Brain microvascular endothelial cell (primary cell): ENCODE measurements around the gene LRRC66.

Experiments used
- DNase-seq: peaks from one replicate; pipeline ENCODE4 v3.0.0-alpha.2; 2020
- H3K27ac ChIP-seq: fragments of 250-450 bp; sonication (Bioruptor Pico); 2 replicates; pipeline ENCODE4 v1.5.1; 2020; ENCODE audit warnings: mild to moderate bottlenecking, moderate library complexity
- H3K27me3 ChIP-seq: fragments of 250-450 bp; sonication (Bioruptor Pico); replicated peaks from 2 replicates; pipeline ENCODE4 v1.5.1; 2020; ENCODE audit warnings: mild to moderate bottlenecking
- H3K36me3 ChIP-seq: fragments of 250-450 bp; sonication (Bioruptor Pico); replicated peaks from 2 replicates; pipeline ENCODE4 v1.5.1; 2020; ENCODE audit warnings: mild to moderate bottlenecking
- H3K4me3 ChIP-seq: 2 replicates; pipeline ENCODE4 v1.5.1; 2011; ENCODE audit warnings: low read depth, mild to moderate bottlenecking, control low read depth, low read length, moderate library complexity
- CTCF ChIP-seq: IDR thresholded peaks from 2 replicates; pipeline ENCODE4 v1.5.1; 2011; ENCODE audit warnings: low read depth, mild to moderate bottlenecking, moderate library complexity, low read length, control low read depth, inconsistent platforms; ENCODE audit errors: missing control alignments
- in situ Hi-C: cut with HindIII; loops from 2 replicates; pipeline ENCODE4 v1.10.0; 2017; ENCODE audit warnings: low sequenced_read_pairs, low pct_ligation_motif_present

The LRRC66 gene

GRCh38 chr4:52019936-52020657 lies at the start of gene LRRC66:
TSS of gene LRRC66 (minus strand) at chr4:52020363. CDS start at chr4:52017613, 2,750 bp downstream.
- Histone ChIP-seq H3K36me3 (peaks cover 4% of the 10 kb centered on the region), H3K27me3 (no peaks in the 10 kb centered on the region), H3K4me3 (no peak within 1 kb of the TSS), H3K27ac (no peak within 1 kb of the TSS)
- in situ Hi-C loops, result no loop called here
- no peak for TF ChIP-seq CTCF
- no peak for DNase-seq

GRCh38 chr4:52069571-52069970 lies 49.4 kb upstream of the LRRC66 start:
- Histone ChIP-seq H3K4me3 (no peak overlapping the region), H3K36me3 (no peaks in the 10 kb centered on the region), H3K27ac (no peak overlapping the region), H3K27me3 (no peaks in the 10 kb centered on the region)
- DNase-seq, result no peak
- in situ Hi-C loops, result no loop called here
- no peak for TF ChIP-seq CTCF

- no peak for TF ChIP-seq CTCF
- in situ Hi-C loops, result no loop called here
- Histone ChIP-seq H3K27me3 (no peaks in the 10 kb centered on the region), H3K27ac (no peak overlapping the region), H3K36me3 (no peaks in the 10 kb centered on the region), H3K4me3 (no peak overlapping the region)
- no peak for DNase-seq
Measured at GRCh38 chr4:52059372-52059771, 39.2 kb upstream of the LRRC66 start.

- TF ChIP-seq CTCF, result no peak
Measured at GRCh38 chr4:52058275-52058674, 38.1 kb upstream of the LRRC66 start.

GRCh38 chr4:52057196-52057595 lies 37.0 kb upstream of the LRRC66 start:
- H3K27me3 ChIP-seq, result no peaks in the 10 kb centered on the region
- TF ChIP-seq CTCF, result no peak
- no peak overlapping the region for H3K4me3 ChIP-seq
- in situ Hi-C loops, result no loop called here
- no peak for DNase-seq
- no peak overlapping the region for H3K27ac ChIP-seq
- H3K36me3 ChIP-seq, result no peaks in the 10 kb centered on the region

More at GRCh38 chr4:52058275-52058674, 38.1 kb upstream of the LRRC66 start:
- H3K36me3 ChIP-seq, result no peaks in the 10 kb centered on the region
- no peak overlapping the region for H3K4me3 ChIP-seq
- no peaks in the 10 kb centered on the region for H3K27me3 ChIP-seq
- in situ Hi-C loops, result no loop called here
- H3K27ac ChIP-seq, result no peak overlapping the region
- no peak for DNase-seq

GRCh38 chr4:52054254-52054653 lies 34.1 kb upstream of the LRRC66 start:
- DNase-seq, result no peak
- peaks cover 1% of the 10 kb centered on the region for H3K27me3 ChIP-seq
- no peaks in the 10 kb centered on the region for H3K36me3 ChIP-seq
- TF ChIP-seq CTCF, result no peak
- no peak overlapping the region for H3K27ac ChIP-seq
- in situ Hi-C loops, result no loop called here
- H3K4me3 ChIP-seq, result no peak overlapping the region
